Nephron (organoid): ENCODE results near the gene FBXW8.
A peak's percentile ranks its signal among the peaks of the same experiment; 100 is the strongest.

Experiments
- H3K27ac Mint-ChIP-seq, 3 experiments: 2 replicates each; pipeline ENCODE4 v1.8.0; 2020; ENCODE audit warnings: mixed read lengths in 3 of 3, mild to moderate bottlenecking in 2 of 3, moderate library complexity in 1 of 3
- H3K27me3 Mint-ChIP-seq: 2 replicates; pipeline ENCODE4 v1.8.0; 2021; ENCODE audit warnings: low read depth, mild to moderate bottlenecking, moderate library complexity, mixed read lengths
- H3K36me3 Mint-ChIP-seq: 2 replicates; pipeline ENCODE4 v1.8.0; 2020; ENCODE audit warnings: low read depth, mixed read lengths
- H3K4me1 Mint-ChIP-seq: 2 replicates; pipeline ENCODE4 v1.8.0; 2020; ENCODE audit warnings: mixed read lengths
- H3K4me3 Mint-ChIP-seq, 3 experiments: 2 replicates each; pipeline ENCODE4 v1.8.0; 2020; ENCODE audit warnings: mild to moderate bottlenecking in 3 of 3, mixed read lengths in 3 of 3, moderate library complexity in 2 of 3
- H3K9me3 Mint-ChIP-seq: 2 replicates; pipeline ENCODE4 v1.8.0; 2020; ENCODE audit warnings: mixed read lengths
- TF ChIP-seq, protein P1 (sequence below), 3 experiments: fragments of 200-600 bp; sonication (generic); IDR thresholded peaks; one replicate each; pipeline ENCODE4 v1.5.0; 2021; ENCODE audit warnings: antibody characterized with exemption in 3 of 3; ENCODE audit not compliant: unreplicated experiment in 3 of 3

FBXW8 gene

GRCh38 chr12:116990971-116991966, 80.5 kb downstream of the FBXW8 start:
- Mint-ChIP-seq H3K4me1 (peaks cover 11% of the 10 kb centered on the region), H3K4me3 (no peak overlapping the region), H3K36me3 (peaks cover 73% of the 10 kb centered on the region), H3K27ac (no peak overlapping the region), H3K9me3 (peaks cover 3% of the 10 kb centered on the region), H3K27me3 (no peaks in the 10 kb centered on the region)
- TF ChIP-seq, protein P1, sequence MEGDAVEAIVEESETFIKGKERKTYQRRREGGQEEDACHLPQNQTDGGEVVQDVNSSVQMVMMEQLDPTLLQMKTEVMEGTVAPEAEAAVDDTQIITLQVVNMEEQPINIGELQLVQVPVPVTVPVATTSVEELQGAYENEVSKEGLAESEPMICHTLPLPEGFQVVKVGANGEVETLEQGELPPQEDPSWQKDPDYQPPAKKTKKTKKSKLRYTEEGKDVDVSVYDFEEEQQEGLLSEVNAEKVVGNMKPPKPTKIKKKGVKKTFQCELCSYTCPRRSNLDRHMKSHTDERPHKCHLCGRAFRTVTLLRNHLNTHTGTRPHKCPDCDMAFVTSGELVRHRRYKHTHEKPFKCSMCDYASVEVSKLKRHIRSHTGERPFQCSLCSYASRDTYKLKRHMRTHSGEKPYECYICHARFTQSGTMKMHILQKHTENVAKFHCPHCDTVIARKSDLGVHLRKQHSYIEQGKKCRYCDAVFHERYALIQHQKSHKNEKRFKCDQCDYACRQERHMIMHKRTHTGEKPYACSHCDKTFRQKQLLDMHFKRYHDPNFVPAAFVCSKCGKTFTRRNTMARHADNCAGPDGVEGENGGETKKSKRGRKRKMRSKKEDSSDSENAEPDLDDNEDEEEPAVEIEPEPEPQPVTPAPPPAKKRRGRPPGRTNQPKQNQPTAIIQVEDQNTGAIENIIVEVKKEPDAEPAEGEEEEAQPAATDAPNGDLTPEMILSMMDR (IDR thresholded peaks at IDR 0.05; ENCODE audit: unreplicated experiment in 3 of 3): no peak

DNA sequence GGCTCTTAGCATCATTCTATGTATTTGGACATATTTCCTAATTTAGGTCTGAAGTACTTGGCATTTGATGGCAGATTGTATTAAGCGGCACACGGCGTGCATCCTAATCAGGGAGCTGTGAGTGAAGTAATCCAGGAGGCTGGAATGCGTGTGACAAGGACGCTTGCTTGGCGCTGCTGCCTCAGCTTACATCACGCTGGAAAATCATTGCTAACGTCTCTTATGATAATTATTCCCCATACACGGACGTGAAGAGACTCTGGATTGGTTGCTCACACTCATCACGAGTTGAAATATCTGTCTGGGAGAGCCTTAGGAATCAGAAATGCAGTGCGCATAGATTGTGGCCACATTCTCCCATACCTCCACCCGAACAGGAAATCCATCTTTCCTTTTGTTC, 85.3 kb downstream of the FBXW8 start:
- H3K27me3 Mint-ChIP-seq: no peaks in the 10 kb centered on the region
- H3K27ac Mint-ChIP-seq: no peak overlapping the region
- peaks cover 3% of the 10 kb centered on the region for H3K9me3 Mint-ChIP-seq
- TF ChIP-seq, protein P1 (IDR thresholded peaks at IDR 0.05; ENCODE audit: unreplicated experiment in 3 of 3): no peak
- no peaks in the 10 kb centered on the region for H3K4me1 Mint-ChIP-seq
- no peak overlapping the region for H3K4me3 Mint-ChIP-seq
- peaks cover 49% of the 10 kb centered on the region for H3K36me3 Mint-ChIP-seq

- no peak overlapping the region for H3K4me3 Mint-ChIP-seq
- no peak overlapping the region for H3K27ac Mint-ChIP-seq
- no peaks in the 10 kb centered on the region for H3K4me1 Mint-ChIP-seq
- H3K27me3 Mint-ChIP-seq: no peaks in the 10 kb centered on the region
- peaks cover 49% of the 10 kb centered on the region for H3K36me3 Mint-ChIP-seq
- peaks cover 3% of the 10 kb centered on the region for H3K9me3 Mint-ChIP-seq
- TF ChIP-seq, protein P1 (IDR thresholded peaks at IDR 0.05; ENCODE audit: unreplicated experiment in 3 of 3): no peak
These were observed 85.9 kb downstream of the FBXW8 start for GRCh38 chr12:116996621-116997020.

- no peaks in the 10 kb centered on the region for H3K27me3 Mint-ChIP-seq
- peak overlapping the region in 2 of 3 experiments; percentile 27 to 61 for H3K27ac Mint-ChIP-seq
These were observed 88.3 kb downstream of the FBXW8 start for GRCh38 chr12:116999066-116999465.

DNA sequence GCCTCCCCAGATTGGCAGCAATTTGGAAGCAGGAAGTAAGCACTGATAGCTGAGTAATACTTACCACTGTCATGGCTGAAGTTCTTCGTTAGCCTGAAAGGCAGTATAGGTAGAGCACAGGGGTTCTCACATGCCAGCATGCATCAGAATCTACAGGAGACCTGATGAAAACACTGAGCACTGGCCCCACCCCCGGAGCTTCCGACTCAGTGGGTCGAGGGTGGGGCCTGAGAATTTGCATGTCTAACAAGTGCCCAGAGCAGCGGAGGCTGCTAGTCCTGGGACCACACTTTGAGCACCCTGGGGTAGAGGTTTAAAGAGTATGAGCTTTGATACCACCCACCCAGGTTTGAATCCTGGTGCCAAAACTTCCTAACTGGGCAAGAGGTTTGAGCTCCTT, 89.6 kb downstream of the FBXW8 start:
- Mint-ChIP-seq H3K27me3 (no peaks in the 10 kb centered on the region), H3K9me3 (no peaks in the 10 kb centered on the region), H3K27ac (no peak overlapping the region), H3K4me3 (no peak overlapping the region), H3K4me1 (peaks cover 14% of the 10 kb centered on the region), H3K36me3 (peaks cover 32% of the 10 kb centered on the region)
- TF ChIP-seq, protein P1 (IDR thresholded peaks at IDR 0.05; ENCODE audit: unreplicated experiment in 3 of 3): no peak

More at GRCh38 chr12:116999066-116999465, 88.3 kb downstream of the FBXW8 start:
- H3K9me3 Mint-ChIP-seq: no peaks in the 10 kb centered on the region
- peaks cover 12% of the 10 kb centered on the region for H3K4me1 Mint-ChIP-seq
- peaks cover 35% of the 10 kb centered on the region for H3K36me3 Mint-ChIP-seq
- no peak overlapping the region for H3K4me3 Mint-ChIP-seq
- TF ChIP-seq, protein P1 (IDR thresholded peaks at IDR 0.05; ENCODE audit: unreplicated experiment in 3 of 3): no peak
